Epithelial cell of proximal tubule (primary cell): ENCODE measurements around the gene CLDN25. TPM values are rescaled to one million over a fixed set of nuclear protein-coding genes. Genes with fewer than 3 reads are reported as not detected.

Experiments
- DNase-seq: peaks from one replicate; pipeline ENCODE4 v3.0.0-alpha.2; 2011; ENCODE audit warnings: low read depth
- H3K4me3 ChIP-seq: 2 replicates; pipeline ENCODE4 v1.5.1; 2011; ENCODE audit warnings: low read depth, mild to moderate bottlenecking, low read length
- CTCF ChIP-seq: conservative IDR thresholded peaks from 2 replicates; pipeline ENCODE4 v1.5.1; 2012; ENCODE audit warnings: low read depth, mild to moderate bottlenecking, low read length
- total RNA-seq: library from RNA; depleted of rRNA; stranded (reverse); fragments of >200 nt; gene quantifications from 2 replicates; pipeline ENCODE4 v1.2.3, GENCODE V29; 2015

CLDN25 gene
- total RNA-seq, 1 donor from 2014 or later = not detected

DNA sequence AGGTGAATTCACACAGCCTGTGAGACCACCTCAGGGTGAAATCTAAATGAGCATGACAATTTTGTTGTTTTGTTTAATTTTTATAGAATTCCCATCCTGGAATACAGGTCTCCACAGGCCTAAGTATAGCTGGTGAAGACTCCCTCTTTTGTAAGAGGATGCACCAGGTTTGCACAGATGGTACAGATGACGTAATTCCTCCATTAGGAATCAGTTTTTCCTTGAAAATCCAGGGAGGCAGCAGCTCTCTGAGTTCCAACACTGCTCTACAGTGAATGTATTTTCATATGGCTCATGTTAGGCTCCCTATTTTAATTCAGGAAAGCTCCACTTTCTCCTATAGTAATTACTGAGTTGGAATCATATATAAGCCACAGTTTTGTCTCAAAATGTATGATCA lies 48.6 kb downstream of the CLDN25 start:
- DNase-seq = no peak
- no peak overlapping the region for H3K4me3 ChIP-seq
- TF ChIP-seq CTCF = no peak

- TF ChIP-seq CTCF = no peak
- DNase-seq = no peak
- no peak overlapping the region for H3K4me3 ChIP-seq
Observed at GRCh38 chr11:113829751-113830150, 50.2 kb downstream of the CLDN25 start.

Other genes with a start within 250 kb of the CLDN25 start
- gene TMPRSS5, start 73.5 kb upstream of the CLDN25 start, total RNA-seq = 0.07 and 0.63 TPM in 2 replicates
- gene ZW10, start 6.1 kb upstream of the CLDN25 start, total RNA-seq = 16.3 and 25.7 TPM in 2 replicates
- gene USP28, start 95.8 kb downstream of the CLDN25 start, total RNA-seq = 11.6 and 23.4 TPM in 2 replicates
- gene HTR3B, start 125.0 kb downstream of the CLDN25 start, total RNA-seq = not detected in 2 replicates
- 0.17 and 0.29 TPM in 2 replicates for gene HTR3A, start 195.3 kb downstream of the CLDN25 start, total RNA-seq